HL-60 (cell line): ENCODE results near the gene FAM110A.

ENCODE experiments used
- GABPA ChIP-seq: IDR thresholded peaks from 2 replicates; pipeline ENCODE4 v1.6.1; 2012; ENCODE audit warnings: low read depth
- TF ChIP-seq, protein P1 (sequence below): IDR thresholded peaks from one replicate; pipeline ENCODE4 v1.5.1; 2011; ENCODE audit warnings: low read length, control low read depth, inconsistent platforms; ENCODE audit not compliant: insufficient read depth
- TF ChIP-seq, protein P2 (sequence below): IDR thresholded peaks from 2 replicates; pipeline ENCODE4 v1.6.1; 2012; ENCODE audit warnings: low read depth; ENCODE audit not compliant: insufficient replicate concordance

DNA sequence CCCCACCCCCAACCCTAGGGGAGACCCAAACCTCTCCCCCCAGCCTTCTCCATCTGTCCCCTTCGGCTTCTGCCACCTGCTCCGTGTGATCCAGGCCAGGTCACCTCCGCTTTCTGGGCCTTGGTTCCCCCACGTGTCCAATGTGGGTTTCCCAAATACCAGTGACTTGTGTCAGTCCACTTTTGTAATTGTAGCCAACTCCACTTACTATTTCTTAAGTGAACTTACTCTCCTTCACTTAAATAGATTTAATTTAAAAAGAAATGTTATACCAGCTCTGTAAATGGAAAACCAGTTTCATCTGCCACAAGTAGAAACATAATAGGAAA, 10.0 kb upstream of the FAM110A start:
- TF ChIP-seq, protein P1, sequence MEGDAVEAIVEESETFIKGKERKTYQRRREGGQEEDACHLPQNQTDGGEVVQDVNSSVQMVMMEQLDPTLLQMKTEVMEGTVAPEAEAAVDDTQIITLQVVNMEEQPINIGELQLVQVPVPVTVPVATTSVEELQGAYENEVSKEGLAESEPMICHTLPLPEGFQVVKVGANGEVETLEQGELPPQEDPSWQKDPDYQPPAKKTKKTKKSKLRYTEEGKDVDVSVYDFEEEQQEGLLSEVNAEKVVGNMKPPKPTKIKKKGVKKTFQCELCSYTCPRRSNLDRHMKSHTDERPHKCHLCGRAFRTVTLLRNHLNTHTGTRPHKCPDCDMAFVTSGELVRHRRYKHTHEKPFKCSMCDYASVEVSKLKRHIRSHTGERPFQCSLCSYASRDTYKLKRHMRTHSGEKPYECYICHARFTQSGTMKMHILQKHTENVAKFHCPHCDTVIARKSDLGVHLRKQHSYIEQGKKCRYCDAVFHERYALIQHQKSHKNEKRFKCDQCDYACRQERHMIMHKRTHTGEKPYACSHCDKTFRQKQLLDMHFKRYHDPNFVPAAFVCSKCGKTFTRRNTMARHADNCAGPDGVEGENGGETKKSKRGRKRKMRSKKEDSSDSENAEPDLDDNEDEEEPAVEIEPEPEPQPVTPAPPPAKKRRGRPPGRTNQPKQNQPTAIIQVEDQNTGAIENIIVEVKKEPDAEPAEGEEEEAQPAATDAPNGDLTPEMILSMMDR: no peak
- TF ChIP-seq GABPA: no peak
- TF ChIP-seq, protein P2, sequence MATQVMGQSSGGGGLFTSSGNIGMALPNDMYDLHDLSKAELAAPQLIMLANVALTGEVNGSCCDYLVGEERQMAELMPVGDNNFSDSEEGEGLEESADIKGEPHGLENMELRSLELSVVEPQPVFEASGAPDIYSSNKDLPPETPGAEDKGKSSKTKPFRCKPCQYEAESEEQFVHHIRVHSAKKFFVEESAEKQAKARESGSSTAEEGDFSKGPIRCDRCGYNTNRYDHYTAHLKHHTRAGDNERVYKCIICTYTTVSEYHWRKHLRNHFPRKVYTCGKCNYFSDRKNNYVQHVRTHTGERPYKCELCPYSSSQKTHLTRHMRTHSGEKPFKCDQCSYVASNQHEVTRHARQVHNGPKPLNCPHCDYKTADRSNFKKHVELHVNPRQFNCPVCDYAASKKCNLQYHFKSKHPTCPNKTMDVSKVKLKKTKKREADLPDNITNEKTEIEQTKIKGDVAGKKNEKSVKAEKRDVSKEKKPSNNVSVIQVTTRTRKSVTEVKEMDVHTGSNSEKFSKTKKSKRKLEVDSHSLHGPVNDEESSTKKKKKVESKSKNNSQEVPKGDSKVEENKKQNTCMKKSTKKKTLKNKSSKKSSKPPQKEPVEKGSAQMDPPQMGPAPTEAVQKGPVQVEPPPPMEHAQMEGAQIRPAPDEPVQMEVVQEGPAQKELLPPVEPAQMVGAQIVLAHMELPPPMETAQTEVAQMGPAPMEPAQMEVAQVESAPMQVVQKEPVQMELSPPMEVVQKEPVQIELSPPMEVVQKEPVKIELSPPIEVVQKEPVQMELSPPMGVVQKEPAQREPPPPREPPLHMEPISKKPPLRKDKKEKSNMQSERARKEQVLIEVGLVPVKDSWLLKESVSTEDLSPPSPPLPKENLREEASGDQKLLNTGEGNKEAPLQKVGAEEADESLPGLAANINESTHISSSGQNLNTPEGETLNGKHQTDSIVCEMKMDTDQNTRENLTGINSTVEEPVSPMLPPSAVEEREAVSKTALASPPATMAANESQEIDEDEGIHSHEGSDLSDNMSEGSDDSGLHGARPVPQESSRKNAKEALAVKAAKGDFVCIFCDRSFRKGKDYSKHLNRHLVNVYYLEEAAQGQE: no peak
